Effector memory CD8-positive, alpha-beta T cell (primary cell): ENCODE results near the gene MRAS.

Experiments used
- ATAC-seq: fragments of 150-1000 bp; cut with Tn5 transposase; replicated peaks from 2 replicates; pipeline ENCODE4 v1.10.0; 2021; ENCODE audit warnings: mild to moderate bottlenecking, moderate library complexity
- DNase-seq, 3 experiments: peaks; one replicate each; pipeline ENCODE4 v3.0.0; 2021
- H3K27ac Mint-ChIP-seq, 2 donors: one replicate each; pipeline ENCODE4 v1.8.0; 2022; ENCODE audit warnings: mild to moderate bottlenecking in 2 of 2, mixed read lengths in 2 of 2, moderate library complexity in 2 of 2
- H3K27me3 Mint-ChIP-seq, 2 donors: one replicate each; pipeline ENCODE4 v1.8.0; 2022; ENCODE audit warnings: mixed read lengths in 2 of 2
- H3K36me3 Mint-ChIP-seq: one replicate; pipeline ENCODE4 v1.8.0; 2022; ENCODE audit warnings: mild to moderate bottlenecking, moderate library complexity, mixed read lengths; ENCODE audit not compliant: insufficient read depth
- H3K4me1 Mint-ChIP-seq, 2 donors: one replicate each; pipeline ENCODE4 v1.8.0; 2022; ENCODE audit warnings: low read depth in 2 of 2, mixed read lengths in 2 of 2
- H3K4me3 Mint-ChIP-seq, 2 donors: one replicate each; pipeline ENCODE4 v1.8.0; 2022; ENCODE audit warnings: mild to moderate bottlenecking in 2 of 2, mixed read lengths in 2 of 2, moderate library complexity in 2 of 2
- H3K9me3 Mint-ChIP-seq, 2 donors: one replicate each; pipeline ENCODE4 v1.8.0; 2022; ENCODE audit warnings: mixed read lengths in 2 of 2

The MRAS gene

DNA sequence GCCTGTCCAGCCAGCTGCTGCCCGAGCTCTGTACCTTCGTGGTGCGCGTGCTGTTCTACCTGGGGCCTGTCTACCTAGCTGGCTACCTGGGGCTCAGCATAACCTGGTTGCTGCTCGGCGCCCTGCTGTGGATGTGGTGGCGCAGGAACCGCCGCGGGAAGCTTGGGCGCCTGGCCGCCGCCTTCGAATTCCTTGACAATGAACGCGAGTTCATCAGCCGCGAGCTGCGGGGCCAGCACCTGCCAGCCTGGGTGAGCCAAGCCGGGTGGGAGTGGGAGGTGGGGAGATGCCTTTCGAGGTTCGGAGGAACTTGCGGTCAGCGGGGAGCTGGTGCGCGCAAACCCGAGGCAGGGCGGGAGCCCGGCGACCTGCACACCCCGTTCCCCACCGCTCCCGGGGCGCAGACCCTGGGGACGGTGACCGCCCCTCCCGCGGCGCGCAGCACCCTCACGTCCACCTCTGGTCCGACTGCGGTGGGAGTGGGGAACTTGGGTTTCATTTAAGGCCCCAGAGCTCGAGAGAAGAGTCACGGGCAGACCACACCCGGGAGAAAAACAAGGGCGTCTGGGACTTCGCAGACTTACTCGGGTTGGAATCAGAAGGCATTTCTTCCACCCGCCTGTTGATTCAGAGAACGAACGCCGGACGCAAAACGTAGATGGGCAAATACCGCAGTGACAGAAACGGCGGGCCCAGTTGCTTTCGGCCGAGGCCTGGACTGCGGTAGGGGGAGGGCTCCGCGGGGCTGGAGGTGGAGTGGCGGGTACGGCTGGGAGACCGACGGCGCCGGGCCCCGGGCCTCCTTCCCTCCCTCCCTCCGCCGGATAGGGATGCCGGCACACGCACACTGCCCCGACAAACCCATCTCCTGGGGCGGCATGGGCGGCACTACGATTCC is 86.7 kb downstream of the MRAS start:
- H3K27ac Mint-ChIP-seq: no peak overlapping the region
- H3K27me3 Mint-ChIP-seq: peaks cover 57 to 80% of the 10 kb centered on the region in 2 donors
- ATAC-seq (peak; percentile 16), DNase-seq (no peak)
- no peaks in the 10 kb centered on the region for H3K9me3 Mint-ChIP-seq
- peak overlapping the region; percentile 70 to 77 for H3K4me3 Mint-ChIP-seq
- peaks cover 5 to 8% of the 10 kb centered on the region in 2 donors for H3K4me1 Mint-ChIP-seq
- no peaks in the 10 kb centered on the region for H3K36me3 Mint-ChIP-seq

DNA sequence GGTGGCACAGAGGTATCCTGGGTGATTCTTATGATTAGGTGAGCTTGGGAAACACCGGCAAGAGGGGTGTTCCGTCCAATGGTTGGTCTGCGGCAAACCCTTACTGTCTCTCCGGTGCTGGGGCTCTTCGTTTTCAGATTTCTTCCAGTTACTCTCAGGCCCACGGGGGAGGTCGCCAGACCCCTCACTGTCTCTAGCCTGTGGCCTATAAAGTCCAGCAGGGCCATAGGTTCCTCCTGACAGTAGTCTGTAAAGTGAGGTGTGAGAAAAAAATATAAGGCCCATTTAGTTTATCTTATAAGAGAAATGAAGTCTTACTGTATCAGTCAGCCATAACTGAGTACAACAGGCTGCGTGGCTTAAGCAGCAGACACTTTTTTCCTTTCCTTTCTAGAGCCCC is 87.5 kb downstream of the MRAS start:
- H3K4me3 Mint-ChIP-seq: peak overlapping the region; percentile 47 to 70
- H3K27ac Mint-ChIP-seq: no peak overlapping the region
- no peaks in the 10 kb centered on the region for H3K36me3 Mint-ChIP-seq
- peaks cover 57 to 84% of the 10 kb centered on the region in 2 donors for H3K27me3 Mint-ChIP-seq
- peaks cover 5 to 8% of the 10 kb centered on the region in 2 donors for H3K4me1 Mint-ChIP-seq
- no peak for DNase-seq
- ATAC-seq: no peak
- H3K9me3 Mint-ChIP-seq: no peaks in the 10 kb centered on the region

- no peaks in the 10 kb centered on the region for H3K36me3 Mint-ChIP-seq
- H3K9me3 Mint-ChIP-seq: no peaks in the 10 kb centered on the region
- DNase-seq (no peak), ATAC-seq (no peak)
- H3K27ac Mint-ChIP-seq: no peak overlapping the region
- H3K27me3 Mint-ChIP-seq: peaks cover 47 to 73% of the 10 kb centered on the region in 2 donors
- no peak overlapping the region for H3K4me3 Mint-ChIP-seq
- H3K4me1 Mint-ChIP-seq: peaks cover 5 to 8% of the 10 kb centered on the region in 2 donors
Measured at GRCh38 chr3:138437281-138437680, 88.9 kb downstream of the MRAS start.

DNA sequence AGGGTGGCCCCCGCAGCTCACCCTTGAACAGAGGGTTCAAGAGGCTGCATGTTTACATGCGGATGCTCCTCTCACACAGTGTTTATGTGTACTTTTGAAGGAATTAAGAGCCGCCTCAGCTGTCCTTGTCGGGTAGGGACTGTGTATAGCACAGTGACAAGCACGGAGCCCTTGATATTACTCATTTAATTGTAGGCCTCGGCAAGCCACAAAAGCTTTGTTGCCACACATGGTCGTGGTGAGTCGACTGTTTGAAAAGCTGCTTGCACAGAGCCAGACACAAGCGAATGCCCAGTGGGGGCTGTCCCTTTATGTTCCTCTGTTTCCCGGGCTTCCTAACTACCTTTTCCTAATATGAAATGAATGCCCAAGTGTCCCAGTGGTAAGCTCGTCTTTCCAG is 90.5 kb downstream of the MRAS start:
- H3K36me3 Mint-ChIP-seq: no peaks in the 10 kb centered on the region
- no peak overlapping the region for H3K4me3 Mint-ChIP-seq
- no peaks in the 10 kb centered on the region for H3K9me3 Mint-ChIP-seq
- ATAC-seq (no peak), DNase-seq (no peak)
- peaks cover 1 to 2% of the 10 kb centered on the region in 2 donors for H3K4me1 Mint-ChIP-seq
- no peak overlapping the region for H3K27ac Mint-ChIP-seq
- H3K27me3 Mint-ChIP-seq: peaks cover 33 to 73% of the 10 kb centered on the region in 2 donors

- DNase-seq: no peak
- ATAC-seq: no peak
- H3K27me3 Mint-ChIP-seq: peaks cover 30 to 69% of the 10 kb centered on the region in 2 donors
- H3K4me1 Mint-ChIP-seq: no peaks in the 10 kb centered on the region
- no peaks in the 10 kb centered on the region for H3K9me3 Mint-ChIP-seq
- H3K36me3 Mint-ChIP-seq: no peaks in the 10 kb centered on the region
- H3K4me3 Mint-ChIP-seq: no peak overlapping the region
- no peak overlapping the region for H3K27ac Mint-ChIP-seq
Measured at GRCh38 chr3:138439646-138440045, 91.3 kb downstream of the MRAS start.

GRCh38 chr3:138440121-138440521 is 91.7 kb downstream of the MRAS start:
- no peaks in the 10 kb centered on the region for H3K9me3 Mint-ChIP-seq
- H3K36me3 Mint-ChIP-seq: no peaks in the 10 kb centered on the region
- no peak for ATAC-seq
- no peak overlapping the region for H3K27ac Mint-ChIP-seq
- H3K4me3 Mint-ChIP-seq: no peak overlapping the region
- peaks cover 30 to 69% of the 10 kb centered on the region in 2 donors for H3K27me3 Mint-ChIP-seq
- H3K4me1 Mint-ChIP-seq: no peaks in the 10 kb centered on the region
- no peak for DNase-seq

DNA sequence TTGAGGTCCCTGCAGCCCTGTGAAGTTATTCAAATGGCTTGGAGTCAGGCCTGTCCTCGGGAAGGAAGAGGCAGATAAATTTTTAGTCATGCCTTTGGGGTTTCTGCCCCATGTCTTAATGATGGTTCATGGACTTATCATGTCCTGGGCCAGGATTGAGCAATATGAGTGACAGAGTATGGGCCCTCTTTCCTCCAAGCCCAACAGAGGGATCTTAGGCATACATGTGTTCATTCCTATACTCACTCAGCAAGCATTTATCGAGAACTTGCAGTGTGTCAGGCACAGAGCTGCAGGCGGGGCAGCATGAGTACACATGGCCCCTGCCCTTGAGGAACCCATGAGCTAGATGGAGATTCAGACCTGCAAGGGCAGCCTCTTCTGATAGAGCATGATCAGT is 92.2 kb downstream of the MRAS start:
- DNase-seq (no peak), ATAC-seq (no peak)
- no peak overlapping the region for H3K4me3 Mint-ChIP-seq
- H3K4me1 Mint-ChIP-seq: no peaks in the 10 kb centered on the region
- no peaks in the 10 kb centered on the region for H3K36me3 Mint-ChIP-seq
- H3K9me3 Mint-ChIP-seq: no peaks in the 10 kb centered on the region
- H3K27me3 Mint-ChIP-seq: peaks cover 30 to 71% of the 10 kb centered on the region in 2 donors
- no peak overlapping the region for H3K27ac Mint-ChIP-seq

DNA sequence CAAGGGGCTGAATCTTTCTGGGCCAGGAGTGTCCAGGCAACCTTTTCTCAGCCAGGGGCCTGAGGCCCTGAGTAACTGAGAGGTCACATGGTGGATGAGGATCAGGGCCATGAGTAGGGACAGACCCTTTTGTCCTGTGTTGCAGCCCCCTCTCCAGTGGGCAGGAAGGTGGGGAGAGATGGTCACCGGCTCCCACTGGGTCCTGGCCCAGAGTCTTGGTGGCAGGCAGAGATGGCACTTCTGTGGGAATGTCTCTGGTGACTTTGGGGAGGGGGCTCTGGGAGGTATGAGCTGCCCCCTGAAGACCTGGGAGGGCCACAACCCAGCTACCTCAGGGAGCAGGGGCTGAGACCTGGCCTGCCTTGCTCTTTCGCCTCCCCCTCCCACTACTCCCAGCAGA is 92.9 kb downstream of the MRAS start:
- H3K36me3 Mint-ChIP-seq: no peaks in the 10 kb centered on the region
- no peak overlapping the region for H3K27ac Mint-ChIP-seq
- H3K4me1 Mint-ChIP-seq: no peaks in the 10 kb centered on the region
- ATAC-seq: no peak
- peaks cover 23 to 70% of the 10 kb centered on the region in 2 donors for H3K27me3 Mint-ChIP-seq
- H3K9me3 Mint-ChIP-seq: no peaks in the 10 kb centered on the region
- no peak overlapping the region for H3K4me3 Mint-ChIP-seq
- DNase-seq: no peak

DNA sequence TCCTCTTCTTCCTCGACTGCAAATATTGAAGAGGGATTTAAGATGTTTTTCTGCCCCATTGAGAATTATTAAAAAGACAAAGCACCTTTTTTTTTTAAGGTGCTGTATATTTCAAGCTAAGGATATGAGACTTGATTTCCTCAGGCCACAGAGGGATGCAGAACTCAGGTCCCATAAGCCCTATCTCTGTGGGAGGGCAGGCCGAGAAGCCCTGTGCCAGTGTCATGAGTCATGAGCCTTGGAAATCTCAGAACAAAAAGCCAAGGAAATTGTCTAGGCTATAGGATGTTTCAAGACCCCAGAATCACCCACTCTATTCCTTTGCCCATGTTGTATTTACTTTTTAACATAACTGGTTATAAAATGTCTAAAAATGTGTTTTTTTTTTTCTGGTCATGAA is 93.4 kb downstream of the MRAS start:
- Mint-ChIP-seq H3K36me3 (no peaks in the 10 kb centered on the region), H3K9me3 (no peaks in the 10 kb centered on the region), H3K4me1 (no peaks in the 10 kb centered on the region), H3K27me3 (peaks cover 19 to 65% of the 10 kb centered on the region in 2 donors), H3K27ac (no peak overlapping the region), H3K4me3 (no peak overlapping the region)
- ATAC-seq (no peak), DNase-seq (no peak)

- Mint-ChIP-seq H3K4me3 (no peak overlapping the region), H3K9me3 (no peaks in the 10 kb centered on the region), H3K27me3 (peaks cover 12 to 58% of the 10 kb centered on the region in 2 donors), H3K36me3 (no peaks in the 10 kb centered on the region), H3K27ac (no peak overlapping the region), H3K4me1 (no peaks in the 10 kb centered on the region)
- ATAC-seq (no peak), DNase-seq (no peak)
Measured at GRCh38 chr3:138442433-138442832, 94.1 kb downstream of the MRAS start.

GRCh38 chr3:138443091-138443490 is 94.7 kb downstream of the MRAS start:
- no peak overlapping the region for H3K27ac Mint-ChIP-seq
- no peak overlapping the region for H3K4me3 Mint-ChIP-seq
- no peaks in the 10 kb centered on the region for H3K9me3 Mint-ChIP-seq
- H3K27me3 Mint-ChIP-seq: peaks cover 6 to 51% of the 10 kb centered on the region in 2 donors
- DNase-seq: no peak
- no peaks in the 10 kb centered on the region for H3K4me1 Mint-ChIP-seq
- no peaks in the 10 kb centered on the region for H3K36me3 Mint-ChIP-seq
- no peak for ATAC-seq

- no peaks in the 10 kb centered on the region for H3K9me3 Mint-ChIP-seq
- H3K27me3 Mint-ChIP-seq: peaks cover 0 to 44% of the 10 kb centered on the region in 2 donors
- DNase-seq (no peak), ATAC-seq (no peak)
- H3K27ac Mint-ChIP-seq: no peak overlapping the region
- H3K4me3 Mint-ChIP-seq: no peak overlapping the region
- H3K4me1 Mint-ChIP-seq: no peaks in the 10 kb centered on the region
- no peaks in the 10 kb centered on the region for H3K36me3 Mint-ChIP-seq
Measured at GRCh38 chr3:138443521-138444503, 95.4 kb downstream of the MRAS start.

GRCh38 chr3:138445236-138445635 is 96.9 kb downstream of the MRAS start:
- Mint-ChIP-seq H3K4me1 (no peaks in the 10 kb centered on the region), H3K4me3 (no peak overlapping the region), H3K27ac (no peak overlapping the region), H3K36me3 (no peaks in the 10 kb centered on the region), H3K27me3 (peaks cover 0 to 30% of the 10 kb centered on the region in 2 donors), H3K9me3 (no peaks in the 10 kb centered on the region)
- no peak for DNase-seq
- no peak for ATAC-seq
